Placental pericyte (primary cell): Measurements from ENCODE around the gene BTBD7. TPM values are rescaled to one million over a fixed set of nuclear protein-coding genes. Genes with fewer than 3 reads are reported as not detected.

Source experiments
- total RNA-seq: library from RNA; depleted of rRNA; stranded (reverse); fragments of >200 nt; gene quantifications from 2 replicates; pipeline ENCODE4 v1.2.3, GENCODE V29; 2012

The BTBD7 gene
- 28.4 and 32.5 TPM in 2 replicates for total RNA-seq

GRCh38 chr14:93332853-93333630, at the start of gene BTBD7:
Gene BTBD7, minus strand, starts transcription at chr14:93333036. Its CDS starts 36,985 bp downstream, at chr14:93296051.

GRCh38 chr14:93346926-93347721, 14.3 kb upstream of the BTBD7 start, which contains the start of gene COX8C:
Gene COX8C, plus strand, starts transcription at chr14:93347182. Its CDS starts 87 bp downstream, at chr14:93347269.

GRCh38 chr14:93206793-93207467, 125.9 kb downstream of the BTBD7 start, which contains the start of the genes GON7 and UBR7:
Gene GON7, minus strand, starts transcription at chr14:93207065. Its CDS starts 28 bp downstream, at chr14:93207037.
Gene UBR7, plus strand, starts transcription at chr14:93207256. Its CDS starts 36 bp downstream, at chr14:93207292.

Other genes with a start within 250 kb of the BTBD7 start
- 10.7 and 16.9 TPM in 2 replicates for gene ITPK1, start 217.1 kb downstream of the BTBD7 start, total RNA-seq
- 9.3 and 12.9 TPM in 2 replicates for gene MOAP1, start 148.1 kb downstream of the BTBD7 start, total RNA-seq
- gene LYSET, start 147.7 kb downstream of the BTBD7 start, total RNA-seq: 5.9 and 11.9 TPM in 2 replicates
- 8.8 and 13.7 TPM in 2 replicates for gene GON7, start 126.0 kb downstream of the BTBD7 start, total RNA-seq
- 11.4 and 37.1 TPM in 2 replicates for gene UBR7, start 125.8 kb downstream of the BTBD7 start, total RNA-seq
- gene COX8C, start 14.1 kb upstream of the BTBD7 start, total RNA-seq: not detected in 2 replicates
- under 0.01 TPM in 1 of 2 replicates, not detected in the other for gene UNC79, start 97.9 kb upstream of the BTBD7 start, total RNA-seq